Breast epithelium (tissue), 3 donors: ENCODE results near the gene SPOCK1.

Experiments
- CTCF ChIP-seq, 3 donors: fragments of 450-650 bp; IDR thresholded peaks; one replicate each; pipeline ENCODE4 v1.5.1; 2016 to 2017; ENCODE audit warnings: antibody characterized with exemption in 3 of 3, mild to moderate bottlenecking in 3 of 3, moderate library complexity in 3 of 3
- POLR2A ChIP-seq: fragments of 450-650 bp; IDR thresholded peaks from one replicate; pipeline ENCODE4 v1.6.1; 2016; ENCODE audit warnings: antibody characterized with exemption, mild to moderate bottlenecking, moderate library complexity
- POLR2AphosphoS5 ChIP-seq, 3 donors: sonication (generic); formaldehyde crosslinking; IDR thresholded peaks; one replicate each; pipeline ENCODE4 v1.6.1; 2017; ENCODE audit warnings: antibody characterized with exemption in 3 of 3

DNA sequence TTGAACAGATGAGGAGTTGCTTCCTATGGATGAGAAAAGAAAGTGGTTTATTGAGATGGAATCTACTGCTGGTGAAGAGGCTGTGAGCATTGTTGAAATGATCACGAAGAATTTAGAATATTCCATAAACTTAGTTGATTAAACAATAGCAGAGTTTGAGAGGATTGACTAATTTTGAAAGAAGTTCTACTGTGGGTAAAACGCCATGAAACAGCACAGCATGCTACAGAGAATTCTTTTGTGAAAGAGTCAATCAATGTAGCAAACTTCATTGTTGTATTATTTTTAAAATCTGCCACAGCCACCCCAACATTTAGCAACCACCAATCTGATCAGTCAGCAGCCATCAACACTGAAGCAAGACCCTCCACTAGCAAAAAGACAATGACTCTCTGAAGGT, 309.1 kb downstream of the SPOCK1 start:
- no peak for TF ChIP-seq POLR2A
- no peak for TF ChIP-seq CTCF (IDR thresholded peaks at IDR 0.05)
- TF ChIP-seq POLR2AphosphoS5 (IDR thresholded peaks at IDR 0.05), result no peak
